Activated CD8-positive, alpha-beta memory T cell treated with anti-CD3 and anti-CD28 coated beads for 36 hours (primary cell): ENCODE results near the gene TJAP1. TPM values are rescaled to one million over a fixed set of nuclear protein-coding genes. Genes with fewer than 3 reads are reported as not detected.

Experiments
- CTCF ChIA-PET: fragments of 350-600 bp; sonication (Branson Sonifier 250); formaldehyde crosslinking; loops from one replicate; lab custom pipeline; 2021; ENCODE audit warnings: antibody characterized with exemption; lab: Charles Lee
- POLR2A ChIA-PET: fragments of 350-600 bp; sonication (Branson Sonifier 250); formaldehyde crosslinking; loops from one replicate; lab custom pipeline; 2021; ENCODE audit warnings: antibody characterized with exemption; lab: Charles Lee
- total RNA-seq, 2 experiments: library from RNA; stranded (reverse); gene quantifications; one replicate each; pipeline ENCODE4 v1.2.3, GENCODE V29; 2021

The TJAP1 gene
- total RNA-seq, 2 experiments from 2014 or later: 42.3 to 45.8 TPM

DNA sequence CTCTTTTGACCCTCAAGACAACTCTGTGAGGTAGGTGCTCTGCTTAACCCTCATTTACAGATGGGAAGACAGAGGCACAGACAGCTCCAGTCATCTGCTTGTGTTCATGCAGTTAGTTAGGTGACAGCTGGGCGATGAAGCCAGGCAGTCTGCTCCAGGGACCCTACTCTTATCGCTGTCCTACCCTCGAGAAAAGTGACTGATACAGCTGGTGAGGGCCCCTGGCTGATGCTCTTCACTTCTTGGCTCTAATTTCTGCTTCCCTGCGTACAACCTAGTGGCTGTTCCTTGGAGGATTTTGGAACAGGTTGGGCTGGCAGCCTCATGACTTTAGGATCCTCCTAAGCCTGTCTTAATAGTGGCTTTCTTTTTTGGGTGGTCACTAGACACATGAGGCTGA, 9.1 kb upstream of the TJAP1 start:
- POLR2A ChIA-PET: no interaction called here
- CTCF ChIA-PET: no interaction called here

DNA sequence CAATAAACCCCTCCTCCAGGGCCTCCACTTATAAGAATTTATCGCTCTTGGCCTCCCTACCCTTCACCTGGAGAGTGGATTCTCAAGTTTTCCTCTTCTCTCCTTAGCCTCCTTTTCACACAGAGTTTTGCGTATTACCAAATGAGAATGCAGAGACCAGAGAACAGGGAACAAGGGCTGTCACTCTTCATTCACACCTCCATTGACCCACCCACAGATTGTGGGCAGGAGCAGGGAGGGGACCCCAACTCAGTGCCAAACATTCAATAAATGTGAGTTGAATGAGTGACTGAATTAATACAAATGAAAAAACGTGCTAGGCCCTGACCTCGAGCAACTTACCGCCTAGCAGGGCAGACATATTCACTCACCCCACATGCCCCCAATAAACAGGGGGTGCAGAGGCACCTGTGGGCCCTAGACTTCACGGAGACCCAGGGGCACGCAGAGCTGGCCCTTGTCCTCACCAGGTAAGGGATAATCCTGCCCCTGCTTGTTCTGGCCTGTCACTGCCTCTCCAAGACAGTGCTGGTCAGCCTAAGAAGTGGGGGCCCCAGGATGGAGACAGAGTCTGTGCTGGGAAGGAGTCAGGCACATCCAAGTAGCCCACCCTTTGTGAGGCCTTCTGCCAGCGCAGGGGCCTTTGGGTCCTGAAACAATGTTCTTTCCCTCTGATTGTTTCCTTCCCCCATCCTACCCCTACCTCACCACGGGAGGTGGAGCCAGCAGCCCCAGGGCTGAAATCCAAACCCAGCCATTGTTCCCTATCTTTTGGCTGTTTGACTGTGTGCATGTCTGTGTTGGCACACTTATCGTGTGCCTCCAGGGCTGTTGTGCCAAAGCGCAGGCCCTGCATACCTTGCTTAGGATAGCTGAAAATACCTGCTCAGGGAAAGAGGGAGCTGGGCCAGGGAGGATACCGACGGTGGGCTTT, 8.4 kb upstream of the TJAP1 start:
- ChIA-PET CTCF (interaction anchor here (1.2 kb wide), 1 partner anchor 12 kb away, joined by 3 read pairs; no protein-coding TSS in a partner anchor), POLR2A (interaction anchor here (0.6 kb wide), 1 partner anchor 29 kb away, joined by 3 read pairs; no protein-coding TSS in a partner anchor)

DNA sequence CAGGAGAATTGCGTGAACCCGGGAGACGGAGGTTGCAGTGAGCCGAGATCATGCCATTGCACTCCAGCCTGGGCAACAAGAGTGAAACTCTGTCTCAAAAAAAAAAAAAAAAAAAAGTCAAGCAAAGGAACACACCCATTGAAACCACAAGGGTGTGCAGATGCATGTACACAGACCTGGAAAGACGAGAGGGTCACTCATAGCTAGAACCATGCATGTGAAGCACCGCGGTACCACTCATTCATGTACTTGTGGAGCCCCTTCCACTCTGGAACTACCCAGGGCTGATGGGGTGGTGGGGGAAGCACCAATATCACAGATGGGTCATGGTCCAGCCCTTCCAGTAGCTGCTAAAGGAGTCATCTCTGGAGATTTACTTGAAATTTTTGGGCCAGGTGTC, 7.4 kb upstream of the TJAP1 start:
- ChIA-PET POLR2A (no interaction called here), CTCF (interaction anchor here (1.2 kb wide), 1 partner anchor 13 kb away, joined by 3 read pairs; no protein-coding TSS in a partner anchor)

DNA sequence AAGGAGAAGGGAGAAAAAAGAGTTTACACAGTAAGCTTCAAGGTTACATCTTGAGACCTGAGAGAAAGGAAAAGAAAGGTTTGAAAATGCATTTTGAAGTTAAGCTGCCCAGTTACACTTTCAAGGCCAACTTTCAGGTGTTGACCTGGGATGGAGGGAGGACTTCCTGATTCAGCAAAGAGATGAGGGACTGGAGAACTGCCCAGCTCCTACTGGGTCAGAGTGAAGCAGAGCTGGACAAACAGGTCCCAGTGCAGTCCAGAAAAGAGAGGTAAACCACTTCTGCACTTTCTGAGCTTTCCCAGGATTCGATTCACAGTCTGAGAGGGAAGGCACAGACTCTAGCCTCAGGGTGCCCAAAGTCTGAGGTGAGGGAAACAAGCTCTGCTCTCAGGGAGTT, 6.0 kb upstream of the TJAP1 start:
- POLR2A ChIA-PET: interaction anchor here (0.7 kb wide), 2 partner anchors 89 to 274 kb away, joined by 3 read pairs; no protein-coding TSS in a partner anchor

DNA sequence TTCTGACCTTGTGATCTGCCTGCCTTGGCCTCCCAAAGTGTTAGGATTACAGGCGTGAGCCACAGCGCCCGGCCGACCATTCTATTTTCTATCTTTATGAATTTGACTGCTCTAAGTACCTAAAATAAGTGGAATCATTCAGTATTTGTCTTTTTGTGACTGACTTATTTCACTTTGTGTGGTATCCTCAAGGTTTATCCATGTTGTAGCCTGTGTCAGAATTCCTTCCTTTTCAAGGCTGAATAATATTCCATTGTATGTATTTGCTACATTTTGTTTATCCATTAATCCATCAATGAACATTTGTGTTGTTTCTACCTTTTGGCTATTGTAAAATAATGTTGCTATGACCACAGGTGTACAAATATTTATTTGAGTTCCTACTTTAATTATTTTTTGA, 4.9 kb upstream of the TJAP1 start:
- POLR2A ChIA-PET: no interaction called here
- CTCF ChIA-PET: interaction anchor here (1.2 kb wide), 1 partner anchor 17 kb away, joined by 4 read pairs; the partner anchor contains the start of gene DLK2

More for the DNA sequence above, 6.0 kb upstream of the TJAP1 start:
- CTCF ChIA-PET: interaction anchor here (1.2 to 1.4 kb wide), 2 partner anchors 15 to 35 kb away, joined by 4 to 6 read pairs; partner anchors contain the start of gene DLK2

DNA sequence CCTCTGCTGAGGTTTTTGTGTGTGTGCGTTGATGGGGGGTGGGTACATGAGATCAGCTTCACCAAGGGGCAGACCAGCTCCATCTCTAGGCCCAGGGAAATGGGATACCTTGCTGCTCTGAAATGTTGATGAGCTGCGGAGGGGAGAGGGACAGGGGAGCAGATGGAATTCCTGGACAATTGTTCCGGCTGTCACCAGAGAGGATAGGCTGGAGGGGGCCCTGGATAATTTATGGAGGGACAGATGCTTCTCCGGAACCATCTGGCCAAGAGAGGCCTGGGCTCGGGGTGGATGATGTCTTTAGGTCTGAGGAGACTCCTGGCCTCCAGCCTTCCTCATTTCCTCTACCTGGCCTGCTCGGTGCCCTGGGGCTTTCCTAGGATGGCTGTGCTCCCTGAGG, 1.9 kb upstream of the TJAP1 start:
- CTCF ChIA-PET: interaction anchor here (1.5 kb wide), 1 partner anchor 12 kb away, joined by 3 read pairs; no protein-coding TSS in a partner anchor
- POLR2A ChIA-PET: no interaction called here

DNA sequence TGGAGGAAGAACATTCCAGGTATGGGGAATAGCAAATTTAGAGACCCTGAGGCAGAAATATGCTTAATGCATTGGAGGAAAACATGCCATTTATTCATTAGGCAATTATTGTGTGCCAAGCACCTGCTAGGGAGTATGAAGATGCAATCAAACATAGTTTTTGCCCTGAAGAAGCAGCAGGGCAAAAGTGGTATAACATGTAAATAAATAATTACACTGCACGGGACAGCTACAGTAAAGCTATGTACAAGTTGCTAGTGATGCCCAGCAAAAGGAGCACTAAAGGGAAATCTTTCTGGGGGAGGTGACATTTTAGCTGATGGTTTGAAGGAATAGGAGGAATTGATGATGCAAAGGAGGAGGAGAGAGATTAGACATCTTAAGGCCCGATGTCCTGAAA, 624 bp upstream of the TJAP1 start:
- ChIA-PET CTCF (interaction anchor here (1.0 to 1.5 kb wide), 3 partner anchors 21 to 90 kb away, joined by 3 read pairs; partner anchors contain the start of gene DLK2), POLR2A (interaction anchor here (0.6 to 1.6 kb wide), 7 partner anchors 9 to 272 kb away, joined by 3 to 8 read pairs (median 4); partner anchors contain the start of gene DLK2)

DNA sequence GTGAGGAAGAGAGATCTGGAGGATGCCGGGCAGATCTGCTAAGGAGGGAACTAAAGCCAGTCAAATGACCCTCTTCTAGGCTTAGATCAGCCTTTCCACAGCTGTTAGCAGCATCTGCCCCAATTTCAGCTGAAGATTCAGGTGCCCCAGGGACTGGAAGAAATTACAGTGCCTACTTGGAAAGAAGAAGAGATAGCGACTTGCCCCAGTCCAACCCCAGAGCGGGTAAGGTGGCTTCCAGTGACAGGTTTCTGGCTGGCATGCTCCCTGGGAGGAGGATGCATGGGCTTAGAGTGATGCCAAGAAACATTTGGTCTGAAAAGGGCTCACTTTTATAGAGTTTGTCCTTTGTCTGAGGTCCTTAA, 620 bp downstream of the TJAP1 start:
- ChIA-PET POLR2A (interaction anchor here (0.6 to 1.6 kb wide), 4 partner anchors 23 to 334 kb away, joined by 3 to 7 read pairs (median 4); partner anchors contain the start of genes ABCC10, CUL9 and DLK2), CTCF (interaction anchor here (0.6 to 1.5 kb wide), 5 partner anchors 23 to 94 kb away, joined by 3 to 4 read pairs (median 3); partner anchors contain the start of gene DLK2)

DNA sequence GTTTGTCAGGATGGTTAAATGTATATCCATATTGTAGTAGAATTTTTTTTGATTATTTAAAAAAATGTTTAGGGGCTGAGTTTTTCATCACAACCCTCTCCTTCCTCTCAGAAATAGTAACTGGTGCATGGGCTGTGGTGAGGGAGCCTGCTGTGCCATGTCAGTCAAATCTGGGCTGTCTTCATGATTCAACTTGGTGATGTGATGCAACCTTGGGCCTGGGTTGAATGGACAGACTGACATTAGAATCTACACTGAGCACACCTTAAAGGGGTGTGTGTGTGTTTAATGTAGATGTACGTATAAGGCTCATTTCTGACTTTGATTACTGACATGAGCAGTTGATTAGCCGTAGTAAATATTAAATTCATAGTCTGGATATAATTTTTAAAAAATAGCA, 3.7 kb downstream of the TJAP1 start:
- ChIA-PET CTCF (interaction anchor here (0.6 to 1.5 kb wide), 3 partner anchors 53 to 497 kb away, joined by 3 to 6 read pairs (median 5); partner anchors contain the start of gene ABCC10), POLR2A (interaction anchor here (0.6 kb wide), 1 partner anchor 29 kb away, joined by 8 read pairs; no protein-coding TSS in a partner anchor)

DNA sequence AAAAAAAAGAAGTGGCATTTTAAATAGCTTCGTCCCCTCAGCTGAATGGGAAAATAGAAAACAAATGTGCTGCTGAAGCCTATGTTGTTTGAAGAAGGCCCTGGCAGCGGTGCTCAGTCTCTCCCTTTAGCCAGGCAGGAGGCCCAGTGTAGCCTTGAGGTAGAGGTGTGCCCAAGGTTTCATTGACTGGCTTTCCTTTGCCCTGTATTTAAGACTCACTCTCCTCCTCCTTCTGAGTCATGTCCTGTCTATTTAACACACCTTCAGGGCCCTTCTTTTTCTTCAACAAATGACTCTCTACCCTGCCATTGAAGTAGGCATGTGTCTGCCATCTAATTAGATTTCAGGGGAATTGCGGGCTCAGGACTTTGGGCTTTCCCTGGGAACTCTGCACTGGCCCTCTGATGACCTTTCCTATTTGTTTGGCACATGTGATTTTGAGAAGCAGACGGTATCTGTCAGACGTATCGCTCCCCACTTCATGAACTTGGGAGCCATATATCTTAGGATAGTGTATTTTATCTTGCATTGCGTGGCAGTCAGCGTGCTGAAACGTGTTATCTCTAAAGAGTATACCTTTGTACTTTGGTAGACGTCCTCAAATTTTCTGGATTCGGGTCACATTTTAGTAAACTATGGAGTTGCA, 4.3 kb downstream of the TJAP1 start:
- POLR2A ChIA-PET: interaction anchor here (0.6 kb wide), 1 partner anchor 28 kb away, joined by 8 read pairs; no protein-coding TSS in a partner anchor
- CTCF ChIA-PET: interaction anchor here (0.6 to 1.5 kb wide), 3 partner anchors 54 to 498 kb away, joined by 3 to 6 read pairs (median 5); partner anchors contain the start of gene ABCC10

DNA sequence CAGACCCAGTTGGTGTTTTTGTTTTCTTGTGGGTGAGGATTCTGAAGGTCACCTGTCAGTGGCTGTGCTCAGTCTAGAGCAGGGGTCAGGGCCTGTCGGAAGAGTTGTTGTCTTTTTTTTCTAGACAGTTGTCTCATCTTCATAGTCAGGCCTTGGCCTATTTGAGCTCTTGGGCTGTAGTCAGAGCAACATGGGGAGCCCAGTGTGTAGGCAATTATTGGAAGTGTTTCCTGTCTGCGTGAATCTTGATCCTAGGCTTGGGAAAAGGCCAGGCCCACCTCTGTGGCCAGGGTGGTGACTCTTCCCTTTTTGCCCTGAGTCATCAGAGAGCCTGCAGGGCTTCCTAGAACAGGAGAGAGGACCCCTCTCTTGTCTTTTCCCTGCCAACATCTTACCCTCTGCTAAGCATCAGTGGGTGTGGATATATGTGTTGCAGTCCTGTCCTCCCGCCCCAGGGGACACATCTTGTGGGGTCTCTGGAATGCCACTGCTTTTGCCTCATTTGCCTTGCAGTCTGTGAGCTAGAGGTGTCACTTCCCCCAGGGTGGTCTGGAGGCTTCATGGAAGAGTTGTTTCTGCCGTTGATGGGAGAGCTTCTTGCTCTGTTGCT, 11.4 kb downstream of the TJAP1 start:
- POLR2A ChIA-PET: interaction anchor here (0.7 kb wide), 1 partner anchor 225 kb away, joined by 3 read pairs; no protein-coding TSS in a partner anchor
- CTCF ChIA-PET: interaction anchor here (1.2 kb wide), 1 partner anchor 19 kb away, joined by 3 read pairs; no protein-coding TSS in a partner anchor

DNA sequence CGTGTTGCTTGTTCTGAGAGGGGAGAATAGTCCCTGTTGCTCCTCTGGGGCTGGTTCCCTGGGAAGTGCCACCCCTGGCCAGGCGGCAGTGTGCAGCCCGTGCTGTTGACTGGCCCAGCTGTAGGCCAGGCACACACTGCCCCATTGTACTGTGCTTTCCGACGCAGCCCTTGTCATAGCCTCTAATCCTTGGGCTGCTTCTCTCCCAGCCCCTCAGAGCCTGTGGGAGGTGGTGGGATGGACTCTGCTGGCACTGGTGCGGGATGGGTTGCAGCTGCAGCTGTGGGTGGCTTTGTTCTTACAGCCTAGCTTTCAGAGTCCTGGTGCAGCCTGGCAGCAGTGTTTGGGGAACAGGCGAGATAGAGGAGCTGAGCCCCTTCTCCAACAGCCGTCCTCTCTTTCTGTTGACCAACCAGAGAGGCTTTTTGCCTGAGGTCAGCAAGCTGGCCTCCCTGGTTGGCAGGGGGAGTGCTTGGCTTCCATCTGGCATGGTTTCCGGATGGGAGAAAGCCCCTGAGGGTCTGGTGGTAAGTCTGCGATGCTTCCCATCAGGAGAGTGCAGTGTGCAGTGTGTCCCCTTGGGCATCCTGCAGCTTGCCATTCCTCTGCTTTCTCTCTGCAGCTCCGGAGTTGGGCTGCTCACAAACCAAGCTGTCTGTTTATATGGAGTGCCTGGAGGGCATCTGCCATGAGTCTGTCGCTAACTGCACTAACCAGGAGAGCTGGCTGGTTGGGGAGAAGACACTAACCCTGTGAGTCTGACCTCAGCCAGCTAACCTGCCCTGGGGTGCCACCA, 12.1 kb downstream of the TJAP1 start:
- ChIA-PET CTCF (interaction anchor here (1.2 kb wide), 1 partner anchor 18 kb away, joined by 3 read pairs; no protein-coding TSS in a partner anchor), POLR2A (interaction anchor here (0.7 kb wide), 1 partner anchor 226 kb away, joined by 3 read pairs; no protein-coding TSS in a partner anchor)

DNA sequence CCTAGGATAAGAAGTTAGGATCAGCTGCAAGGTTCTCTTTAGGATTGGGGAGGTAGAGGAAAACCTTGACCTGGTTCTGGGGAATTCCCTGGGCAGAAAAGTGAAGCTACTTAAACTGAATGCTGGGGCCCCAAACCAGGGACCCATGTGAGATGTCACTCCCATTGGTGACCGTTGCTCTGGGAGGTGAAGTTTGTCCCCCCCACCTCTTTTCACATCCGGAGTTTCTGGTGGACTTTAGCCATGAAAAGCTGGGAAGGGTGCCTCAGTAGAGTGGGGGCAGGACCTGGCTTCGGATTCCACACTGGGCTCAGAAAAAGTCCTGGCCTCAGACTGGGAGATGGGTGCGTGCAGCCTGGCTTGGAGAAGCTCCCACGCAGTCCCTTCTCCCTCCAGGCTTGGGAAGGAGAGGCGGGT, 13.2 kb downstream of the TJAP1 start:
- CTCF ChIA-PET: interaction anchor here (0.8 to 1.8 kb wide), 2 partner anchors 15 to 133 kb away, joined by 3 to 7 read pairs; no protein-coding TSS in a partner anchor
- POLR2A ChIA-PET: no interaction called here

DNA sequence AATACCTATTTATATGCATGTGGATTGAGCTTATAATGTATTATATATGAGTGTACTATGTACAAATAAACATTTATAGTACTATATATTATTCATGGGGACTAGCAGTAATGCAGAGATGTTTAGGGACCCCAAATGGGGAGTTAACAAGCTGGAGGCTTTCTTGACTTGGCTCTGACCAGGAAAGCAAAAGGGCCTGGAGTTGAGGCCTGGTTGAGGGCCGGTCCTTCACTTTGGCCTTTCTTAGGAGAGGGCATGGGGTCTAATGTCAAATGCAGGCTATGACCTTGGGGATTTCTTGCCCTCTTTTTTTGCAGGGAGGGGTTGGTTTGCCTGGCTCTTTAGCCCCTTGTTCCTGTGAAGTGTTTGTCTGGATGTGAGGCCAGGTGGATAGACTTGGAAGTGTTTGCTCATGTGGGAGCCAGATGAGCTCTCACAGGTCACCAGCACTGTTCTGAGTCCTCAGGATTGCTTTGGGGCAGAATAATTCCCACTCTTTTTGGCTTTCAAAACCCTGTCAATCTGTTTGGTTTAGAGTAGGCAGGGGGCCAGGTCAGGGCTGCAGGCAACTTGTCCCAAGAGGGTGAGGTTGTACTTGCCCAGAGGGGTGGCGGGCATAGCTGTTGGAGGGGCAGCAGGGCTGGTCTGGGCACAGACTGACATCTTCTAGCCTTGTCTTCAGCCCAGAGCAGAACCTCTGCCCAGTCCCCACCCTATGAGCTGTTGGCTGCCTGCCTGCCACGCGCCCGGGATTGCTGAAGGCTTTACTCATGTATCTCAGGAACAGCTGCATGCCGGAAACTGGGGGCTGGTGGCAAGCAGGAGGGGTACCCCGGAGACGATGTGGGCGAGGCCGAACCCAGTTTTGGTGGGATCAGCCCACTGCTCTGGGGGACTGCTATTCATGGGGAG, 14.6 kb downstream of the TJAP1 start:
- ChIA-PET CTCF (interaction anchor here (1.7 to 1.8 kb wide), 2 partner anchors 14 kb away, joined by 7 to 14 read pairs; no protein-coding TSS in a partner anchor), POLR2A (interaction anchor here (0.6 kb wide), 1 partner anchor 15 kb away, joined by 3 read pairs; no protein-coding TSS in a partner anchor)

DNA sequence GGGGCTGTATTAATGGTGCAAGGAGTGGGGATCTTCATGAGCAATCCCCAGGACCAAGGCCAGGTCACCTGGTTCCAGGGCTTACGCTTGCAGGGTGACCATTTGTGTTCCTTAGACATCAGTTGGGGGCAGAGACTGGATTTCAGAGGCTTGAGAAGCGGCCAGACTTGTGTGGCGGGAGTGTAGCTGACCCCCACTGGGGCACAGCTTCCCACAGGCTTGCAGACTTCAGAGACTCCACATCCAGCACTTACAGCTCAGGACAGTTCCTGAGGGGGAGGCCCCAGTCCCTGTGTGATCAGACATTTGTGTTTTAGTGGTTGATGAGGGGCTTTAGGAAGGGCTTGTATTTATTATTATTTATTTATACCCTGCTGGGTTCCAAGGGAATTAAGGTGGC, 15.3 kb downstream of the TJAP1 start:
- ChIA-PET POLR2A (interaction anchor here (0.6 kb wide), 1 partner anchor 16 kb away, joined by 3 read pairs; no protein-coding TSS in a partner anchor), CTCF (interaction anchor here (1.7 kb wide), 1 partner anchor 14 kb away, joined by 14 read pairs; no protein-coding TSS in a partner anchor)

DNA sequence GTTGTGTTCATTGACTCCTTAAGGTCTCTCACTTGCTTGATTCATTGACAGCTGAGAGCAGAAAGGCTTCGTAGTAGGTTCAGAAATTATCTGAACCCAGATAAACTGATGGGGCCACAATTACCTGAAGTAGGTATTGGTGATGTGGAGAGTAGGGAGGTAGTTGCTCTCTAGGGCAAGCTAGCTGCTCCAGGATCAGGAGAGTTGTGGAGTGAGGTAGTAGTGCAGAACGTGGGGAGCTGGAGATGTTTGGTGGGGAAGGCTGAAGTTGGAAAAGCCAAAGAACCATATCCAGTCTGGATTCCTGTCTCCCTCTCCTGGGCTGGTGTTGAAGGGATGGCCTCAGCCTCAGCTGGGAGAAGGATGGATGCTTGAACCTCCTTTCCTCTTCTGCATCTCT, 15.9 kb downstream of the TJAP1 start:
- ChIA-PET POLR2A (no interaction called here), CTCF (interaction anchor here (1.7 kb wide), 1 partner anchor 13 kb away, joined by 14 read pairs; no protein-coding TSS in a partner anchor)
